ENCODE results near the gene UTP3.
"Not testable (repeated sequence)": the region's sequence is repeated elsewhere in the genome, so short reads cannot be mapped to it uniquely, and the experiment has no call there.

The UTP3 gene

DNA sequence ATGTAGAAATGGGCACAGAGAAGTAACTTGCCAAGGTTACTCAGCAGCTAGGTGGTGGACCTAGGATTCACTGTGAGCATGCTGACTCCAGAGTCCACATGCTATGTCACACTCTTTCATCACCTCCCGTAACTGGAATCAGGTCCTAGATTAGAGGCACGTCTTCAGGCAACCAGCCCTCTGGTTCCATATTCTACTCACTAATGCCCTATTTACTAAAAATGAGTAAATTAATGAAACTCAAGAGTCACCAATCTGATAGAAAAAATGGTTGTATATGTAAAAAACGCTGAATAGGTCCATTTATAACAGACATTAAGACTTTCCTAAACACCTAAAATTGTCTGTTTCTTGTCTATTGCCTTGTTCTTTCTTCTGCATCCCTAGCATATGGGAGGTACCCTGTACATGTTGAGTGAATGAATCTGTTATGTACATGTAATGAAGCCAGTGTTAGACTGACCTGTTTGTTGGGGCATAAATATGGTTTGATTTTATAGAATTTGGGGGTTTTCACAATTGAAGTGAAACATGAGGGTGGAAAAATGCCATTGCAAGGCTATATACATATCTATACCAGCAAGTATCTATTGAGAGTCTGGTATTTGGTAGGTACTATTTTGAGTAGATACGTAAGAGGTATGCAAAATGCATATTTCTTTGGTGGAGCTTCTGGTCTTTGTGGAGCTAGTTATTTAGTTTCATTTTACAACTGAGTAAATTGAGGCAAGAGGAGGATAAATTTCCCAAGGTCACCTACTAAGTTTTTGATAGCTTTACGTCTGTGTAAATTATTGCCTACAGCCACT, 26.0 kb downstream of the UTP3 start:
- no peak for DNase-seq (ENCODE audit: low spot score)

DNA sequence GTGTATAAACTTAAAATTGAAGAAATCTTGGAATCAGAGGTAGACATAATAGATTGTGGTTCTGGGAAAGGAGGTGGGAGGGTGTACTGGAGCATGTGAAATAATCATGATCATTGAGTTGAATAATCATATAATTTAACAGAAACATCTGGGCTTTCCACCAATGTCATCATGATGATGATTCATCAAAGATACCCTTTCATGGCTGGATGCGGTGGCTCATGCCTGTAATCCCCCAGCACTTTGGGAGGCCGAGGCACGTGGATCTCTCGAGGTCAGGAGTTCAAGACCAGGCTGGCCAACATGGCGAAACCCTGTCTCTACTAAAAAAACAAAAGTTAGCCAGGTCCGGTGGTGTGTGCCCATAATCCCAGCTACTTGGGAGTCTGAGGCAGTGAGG, 26.8 kb downstream of the UTP3 start:
- DNase-seq (ENCODE audit: low spot score) = no peak

DNA sequence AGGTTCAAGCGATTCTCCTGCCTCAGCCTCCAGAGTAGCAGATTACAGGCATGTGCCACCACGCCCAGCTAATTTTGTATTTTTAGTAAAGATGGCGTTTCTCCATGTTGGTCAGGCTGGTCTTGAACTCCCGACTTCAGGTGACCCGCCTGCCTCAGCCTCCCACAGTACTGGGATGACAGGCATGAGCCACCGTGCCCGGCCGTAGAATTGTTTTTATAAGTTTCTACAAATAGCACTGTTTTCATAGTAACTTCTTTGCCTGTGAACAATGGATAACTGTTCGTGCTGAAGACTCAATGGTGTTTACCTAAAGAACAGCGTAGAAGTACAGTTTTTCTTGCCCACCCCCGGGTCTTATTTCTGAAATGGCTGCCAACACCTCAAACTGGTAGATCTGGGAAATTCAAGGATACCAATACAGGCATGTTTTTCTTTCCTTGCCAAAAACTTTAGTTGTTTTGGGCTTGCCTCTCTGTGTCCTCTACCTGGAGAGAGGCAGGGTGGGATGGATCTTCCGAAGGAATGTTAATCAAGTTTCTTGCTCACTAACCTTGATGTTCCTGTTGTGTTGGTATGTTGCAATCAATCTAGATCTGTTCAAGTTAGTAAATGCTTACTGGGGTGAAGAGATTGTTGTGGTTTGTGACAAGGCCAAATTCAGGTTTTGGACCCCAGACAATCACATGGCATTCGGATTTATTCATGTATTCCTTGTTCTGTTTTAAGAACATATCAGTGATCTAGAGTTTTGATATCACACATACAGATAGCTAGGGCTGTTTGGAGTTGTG, 30.7 kb downstream of the UTP3 start:
- no peak for DNase-seq (ENCODE audit: low spot score)

DNA sequence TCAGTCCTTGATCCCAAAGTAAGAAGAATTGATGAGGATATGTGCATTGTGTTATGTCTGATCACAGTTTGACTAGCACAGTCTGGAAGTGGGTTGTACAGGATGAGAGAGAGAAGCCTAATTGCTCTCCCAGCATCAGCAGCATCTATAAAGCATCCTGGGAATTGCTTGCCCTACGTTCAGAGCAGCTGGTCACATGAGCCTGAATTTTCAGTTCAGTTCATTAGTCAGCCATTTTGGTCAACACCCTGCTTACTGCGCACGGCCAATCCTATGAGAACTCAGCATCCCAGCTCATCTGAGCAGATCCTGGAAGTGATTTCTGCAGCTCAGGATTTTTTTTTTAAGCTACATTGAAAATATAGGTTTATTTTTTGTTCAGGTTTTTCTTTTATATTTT, 33.4 kb downstream of the UTP3 start, which contains the start of gene RUFY3:
RUFY3 (plus strand) TSS at position 218 of the 400 bp plus-strand sequence. CDS start 610 bp downstream, outside the sequence.
- DNase-seq (ENCODE audit: low spot score) = peak; percentile 95

DNA sequence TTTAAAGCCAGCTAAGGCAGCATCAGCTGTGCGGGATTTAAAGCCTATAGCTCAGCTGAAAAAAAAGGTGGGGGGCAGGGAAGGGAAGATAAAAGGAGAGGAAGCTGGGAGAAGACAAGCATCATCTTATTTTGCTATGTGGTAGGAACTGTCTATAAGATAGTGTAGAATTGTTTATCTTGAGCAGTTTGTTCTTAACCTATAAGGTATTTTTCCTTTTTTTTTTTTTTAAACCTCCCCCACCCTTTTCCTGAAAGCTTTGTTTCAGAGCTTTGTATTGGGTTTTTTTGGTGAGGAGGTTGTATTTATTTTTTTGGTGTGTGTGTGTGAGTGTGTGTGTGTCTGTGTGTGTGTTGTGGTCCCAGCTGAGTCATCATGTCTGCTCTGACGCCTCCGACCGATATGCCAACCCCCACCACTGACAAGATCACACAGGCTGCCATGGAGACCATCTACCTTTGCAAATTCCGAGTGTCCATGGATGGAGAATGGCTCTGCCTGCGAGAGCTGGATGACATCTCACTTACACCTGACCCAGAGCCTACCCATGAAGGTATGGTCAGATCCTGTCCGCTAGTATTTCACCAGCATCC, 34.0 kb downstream of the UTP3 start:
- peak; percentile 64 for DNase-seq (ENCODE audit: low spot score)

DNA sequence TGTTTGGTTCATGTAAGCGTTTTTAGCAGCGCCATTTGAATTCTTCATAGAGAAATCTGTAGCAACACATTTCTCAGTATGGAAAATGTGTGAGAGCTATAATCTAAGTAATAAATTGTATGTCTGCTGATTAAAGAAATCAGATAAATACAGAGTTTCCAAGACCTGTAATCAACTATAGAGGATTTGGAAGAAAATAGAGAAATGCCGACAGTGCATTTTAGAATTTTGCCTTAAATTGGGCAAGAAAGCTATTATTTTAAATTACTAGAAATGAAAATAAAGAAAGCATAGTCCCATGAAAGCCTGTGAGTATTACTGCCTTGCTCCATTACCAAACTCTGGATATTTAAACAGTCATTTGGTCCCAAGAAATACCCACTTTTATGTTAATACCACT, 36.1 kb downstream of the UTP3 start:
- no peak for DNase-seq (ENCODE audit: low spot score)

DNA sequence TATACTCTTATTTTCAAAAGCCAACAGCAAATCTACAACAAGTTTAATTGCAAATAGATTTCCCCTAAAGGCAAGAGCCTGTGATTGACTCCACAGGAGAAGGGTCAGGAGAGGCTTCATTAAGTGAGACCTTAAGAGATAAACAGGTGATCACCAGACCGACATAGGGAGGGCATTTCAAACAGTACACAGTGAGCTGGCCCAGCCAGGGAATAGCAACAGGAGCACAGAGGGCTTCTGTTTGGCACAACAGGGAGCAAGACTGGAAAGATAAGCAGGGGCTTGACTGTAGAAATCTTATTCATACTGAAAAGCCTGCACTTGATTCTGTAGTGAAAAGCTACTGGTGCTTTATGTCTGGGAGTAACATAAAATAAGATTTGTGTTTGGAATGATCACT, 37.3 kb downstream of the UTP3 start:
- no peak for DNase-seq (ENCODE audit: low spot score)

DNA sequence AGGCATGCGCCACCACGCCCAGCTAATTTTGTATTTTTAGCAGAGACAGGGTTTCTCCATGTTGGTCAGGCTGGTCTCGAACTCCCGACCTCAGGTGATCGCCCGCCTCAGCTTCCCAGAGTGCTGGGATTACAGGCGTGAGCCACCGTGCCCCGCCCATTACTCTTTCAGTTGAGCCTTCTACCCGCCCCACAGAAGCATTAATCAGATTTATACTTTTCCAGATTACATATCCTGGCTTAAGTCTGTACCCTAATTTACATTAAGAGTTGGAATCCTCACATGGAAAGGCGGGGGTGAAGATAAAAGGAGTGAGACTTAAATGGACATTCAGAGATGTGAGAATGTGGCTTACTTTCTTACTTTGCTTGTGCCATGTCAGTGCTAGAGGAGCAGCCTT, 38.2 kb downstream of the UTP3 start:
- not testable (repeated sequence) for DNase-seq (ENCODE audit: low spot score)

DNA sequence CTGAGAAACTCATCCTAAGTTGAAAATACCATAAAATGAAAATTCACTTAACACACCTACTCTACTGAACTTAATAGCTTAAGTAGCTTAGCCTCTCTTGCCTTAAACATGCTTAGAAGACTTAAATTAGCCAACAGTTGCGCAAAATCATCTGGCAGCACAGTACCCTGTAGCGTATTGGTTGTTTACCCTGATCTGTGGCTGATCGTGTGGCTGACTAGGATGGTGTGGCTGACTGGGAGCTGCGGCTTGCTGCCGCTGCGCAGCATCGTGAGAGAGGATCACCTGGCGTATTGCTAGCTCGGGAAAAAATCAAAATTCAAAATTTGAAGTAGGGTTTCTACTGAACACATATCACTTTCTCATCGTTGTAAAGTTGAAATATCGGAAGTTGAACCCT, 39.8 kb downstream of the UTP3 start:
- no peak for DNase-seq (ENCODE audit: low spot score)

DNA sequence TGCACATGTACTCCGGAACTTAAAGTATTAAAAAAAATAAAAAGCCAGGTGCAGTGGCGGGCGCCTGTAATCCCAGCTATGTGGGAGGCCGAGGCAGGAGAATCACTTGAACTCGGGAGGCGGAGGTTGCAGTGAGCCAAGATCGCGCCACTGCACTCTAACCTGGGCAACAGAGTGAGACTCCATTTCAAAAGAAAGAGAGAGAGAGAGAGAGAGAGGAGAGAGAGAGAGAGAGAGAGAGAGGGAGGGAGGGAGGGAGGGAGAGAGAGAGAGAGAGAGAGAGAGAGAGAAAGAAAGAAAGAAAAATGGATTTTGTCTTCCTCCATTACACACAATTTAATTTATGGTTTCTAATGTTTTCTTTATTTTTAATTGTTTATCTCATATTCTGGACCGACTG, 44.5 kb downstream of the UTP3 start:
- not testable (repeated sequence) for DNase-seq (ENCODE audit: low spot score)

DNA sequence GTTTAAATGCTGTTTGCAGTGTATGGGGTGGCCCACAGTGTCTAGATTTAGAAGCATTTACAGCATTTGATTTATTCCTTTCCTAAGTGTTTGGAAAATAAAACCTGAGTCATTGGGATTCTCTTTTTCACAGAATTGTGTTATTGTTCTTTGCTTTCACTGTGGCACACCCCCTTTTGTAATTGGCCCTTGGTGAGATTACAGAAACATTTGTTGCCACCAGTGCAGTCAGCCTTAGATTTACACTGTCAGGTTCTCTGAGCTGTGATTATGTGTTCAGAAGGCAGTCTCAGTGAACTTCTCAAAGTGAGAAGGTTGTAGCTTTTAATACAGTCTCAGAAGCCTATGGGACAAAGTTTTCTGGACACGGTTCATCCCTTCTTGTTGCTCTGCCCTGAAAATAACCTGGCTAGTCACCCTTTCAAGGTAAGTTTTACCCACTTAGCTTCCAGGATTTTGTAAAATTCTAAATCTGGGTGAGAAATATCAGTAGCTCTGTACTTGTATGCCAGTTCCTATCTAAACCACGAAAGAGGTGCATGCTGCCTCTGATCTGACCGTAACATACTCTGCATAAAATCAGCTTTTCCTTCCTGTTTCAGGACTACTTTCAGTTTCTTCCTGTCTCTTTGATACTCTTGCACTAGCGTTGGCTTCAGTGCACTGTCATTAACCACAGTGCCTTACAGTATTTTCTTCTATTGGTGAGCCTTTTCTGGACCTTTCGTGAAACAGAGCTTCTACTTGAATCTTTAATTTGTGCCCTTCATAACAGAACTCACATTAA, 46.0 kb downstream of the UTP3 start:
- DNase-seq (ENCODE audit: low spot score) = no peak

DNA sequence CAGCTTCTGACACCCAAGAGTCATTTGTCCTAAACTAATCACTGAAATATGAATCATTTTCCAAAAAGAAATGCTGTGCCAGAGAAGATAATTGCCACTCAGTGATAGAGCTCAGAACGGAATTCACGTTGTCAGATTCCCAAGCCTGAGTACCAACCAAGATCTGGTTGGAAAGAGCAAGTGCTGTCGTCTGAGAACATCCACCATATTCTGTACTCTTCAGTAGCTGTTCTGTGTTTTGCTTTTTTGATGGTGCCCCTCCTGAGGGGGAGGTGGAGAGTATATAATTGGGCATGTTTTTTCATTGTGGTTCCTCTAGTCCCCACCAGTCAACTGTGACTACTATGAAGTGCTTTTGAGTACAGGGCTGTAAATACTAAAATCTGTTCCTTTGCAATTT, 46.6 kb downstream of the UTP3 start:
- no peak for DNase-seq (ENCODE audit: low spot score)

DNA sequence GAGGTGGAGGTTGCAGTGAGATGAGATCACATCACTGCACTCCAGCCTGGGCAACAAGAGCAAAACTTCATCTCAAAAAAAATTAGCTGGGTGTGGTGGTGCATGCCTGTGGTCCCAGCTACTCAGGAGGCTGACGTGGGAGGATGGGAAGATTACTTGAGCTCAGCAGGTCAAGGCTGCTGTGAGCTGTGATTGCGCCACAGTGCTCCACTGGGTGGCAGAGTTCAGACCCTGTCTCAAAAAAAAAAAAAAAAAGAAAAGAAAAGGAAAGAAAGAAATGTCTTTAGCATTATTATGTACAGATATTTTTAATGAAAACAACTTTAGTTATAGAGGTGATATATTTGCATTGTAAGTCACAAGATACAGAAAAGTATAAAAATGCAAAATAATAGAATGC, 47.6 kb downstream of the UTP3 start:
- peak; percentile 7 for DNase-seq (ENCODE audit: low spot score)

DNA sequence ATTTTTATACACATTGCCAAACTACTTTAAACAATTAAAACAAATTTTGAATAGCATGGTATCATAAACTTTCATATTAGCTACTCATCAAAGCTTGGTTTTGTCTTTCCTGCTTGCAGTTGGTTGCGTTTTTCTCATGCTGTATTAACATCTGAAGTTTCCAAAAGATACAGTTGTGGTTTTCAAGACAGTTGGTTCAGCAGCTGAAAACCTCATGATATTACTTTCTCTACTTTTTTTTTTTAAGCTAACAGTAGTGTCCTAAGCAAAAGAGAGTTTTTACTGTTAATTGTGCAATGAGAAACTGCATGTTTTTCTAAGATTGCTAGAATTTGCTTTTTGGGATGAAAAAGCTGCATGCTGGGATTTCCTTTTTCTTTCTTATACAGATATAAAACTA, 48.7 kb downstream of the UTP3 start:
- no peak for DNase-seq (ENCODE audit: low spot score)

DNA sequence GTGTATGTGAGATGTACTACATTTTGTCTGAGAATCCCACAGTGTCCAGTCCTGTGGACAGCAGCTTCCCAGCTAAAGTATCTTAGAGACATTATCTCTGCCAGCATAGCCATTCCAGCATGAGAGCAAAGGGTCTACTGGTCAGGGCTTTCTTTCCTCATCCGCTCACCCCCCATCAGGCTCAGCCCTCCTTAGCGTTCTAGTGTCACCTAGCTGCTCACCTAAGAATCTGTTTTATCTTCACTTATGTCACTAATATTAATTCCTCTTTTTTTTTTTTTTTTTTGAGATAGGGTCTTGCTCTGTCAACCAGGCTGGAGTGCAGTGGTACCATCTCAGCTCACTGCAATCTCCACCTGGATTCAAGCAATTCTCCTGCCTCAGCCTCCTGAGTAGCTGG, 49.1 kb downstream of the UTP3 start:
- DNase-seq (ENCODE audit: low spot score) = no peak

DNA sequence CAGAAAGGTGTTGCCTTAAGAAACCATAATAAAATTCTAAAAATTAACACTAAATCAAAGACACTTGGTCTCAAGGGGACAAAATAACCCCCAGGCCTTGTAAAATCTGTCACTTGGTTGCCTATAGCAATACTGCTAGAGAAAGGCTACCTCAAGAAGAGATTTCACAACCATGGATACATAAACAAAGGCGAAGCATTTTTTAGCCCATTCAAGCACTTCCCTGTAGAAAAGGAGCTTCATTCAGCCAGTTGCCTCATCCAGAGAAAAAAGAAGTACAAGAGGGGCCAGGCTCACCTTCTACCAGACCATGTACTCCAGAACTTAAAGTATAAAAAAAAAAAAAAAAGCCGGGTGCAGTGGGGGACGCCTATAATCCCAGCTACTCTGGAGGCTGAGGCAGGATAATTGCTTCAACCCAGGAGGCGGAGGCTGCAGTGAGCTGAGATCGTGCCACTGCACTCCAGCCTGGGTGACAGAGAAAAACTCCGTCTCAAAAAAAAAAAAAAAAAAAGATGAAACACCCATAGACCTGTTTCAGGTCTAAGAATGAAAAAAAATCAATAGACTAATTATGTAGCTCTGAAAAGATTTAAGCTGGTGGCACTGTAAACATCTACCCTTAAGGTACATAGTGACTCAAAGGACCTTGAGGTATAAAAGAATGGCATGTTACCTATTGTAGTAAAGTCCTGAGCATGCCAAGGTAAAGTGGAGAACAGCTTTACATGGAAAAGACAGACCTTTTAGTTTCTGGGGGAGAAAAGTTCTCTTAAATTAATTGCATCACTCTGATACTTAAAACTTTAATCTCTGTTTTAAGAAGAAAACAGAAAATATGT, 51.4 kb downstream of the UTP3 start:
- no peak for DNase-seq (ENCODE audit: low spot score)

Measured in SK-N-DZ (cell line).